HG02759 (cell line): Measurements from ENCODE around the gene UNC5CL.
A peak's percentile ranks its signal among the peaks of the same experiment; 100 is the strongest.

Experiments
- ATAC-seq: cut with Tn5 transposase; IDR thresholded peaks from one replicate; pipeline ENCODE4 v1.9.1; 2021; ENCODE audit warnings: mild to moderate bottlenecking, moderate library complexity; ENCODE audit not compliant: unreplicated experiment

Gene UNC5CL

GRCh38 chr6:41039060-41039998 is at the start of gene UNC5CL:
Gene UNC5CL (minus strand): TSS chr6:41039221. CDS start chr6:41035074, 4,147 bp downstream.
- ATAC-seq = no peak

DNA sequence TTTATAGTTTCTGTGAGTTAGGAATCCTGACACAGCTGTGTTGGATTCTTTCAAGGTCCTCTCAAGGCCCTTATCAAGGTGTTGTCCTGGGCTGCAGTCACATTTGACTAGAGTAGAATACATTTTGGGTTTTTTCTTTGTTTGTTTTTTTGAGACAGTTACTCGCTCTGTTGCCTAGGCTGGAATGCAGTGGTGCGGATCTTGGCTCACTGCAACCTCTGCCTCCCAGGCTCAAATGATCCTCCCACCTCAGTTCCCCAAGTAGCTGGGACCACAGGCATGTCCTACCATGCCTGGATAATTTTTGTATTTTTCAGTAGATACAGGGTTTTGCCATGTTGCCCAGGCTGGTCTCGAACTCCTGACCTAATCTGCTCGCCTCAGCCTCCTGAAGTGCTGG is 49.4 kb upstream of the UNC5CL start:
- ATAC-seq = no peak

GRCh38 chr6:41085182-41085581 is 46.2 kb upstream of the UNC5CL start:
- ATAC-seq = no peak

DNA sequence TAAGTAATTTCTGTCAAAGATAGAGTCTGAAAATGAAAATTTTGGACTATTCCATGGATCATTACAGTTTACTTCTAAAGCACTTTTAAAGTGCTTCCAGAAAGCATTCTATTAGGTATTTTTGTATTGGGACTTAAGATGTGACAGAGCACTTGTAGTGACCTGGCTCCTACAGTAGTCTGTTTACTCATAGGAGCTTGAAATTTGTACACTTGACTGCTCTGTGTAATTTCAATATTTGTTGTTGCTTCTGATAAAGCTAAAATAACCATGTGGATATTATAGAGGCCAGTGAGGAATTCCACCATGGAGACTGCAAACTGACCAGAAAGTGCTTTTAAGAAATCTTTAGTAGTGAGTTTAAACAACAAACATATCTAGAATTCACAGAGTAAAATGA is 44.1 kb upstream of the UNC5CL start:
- ATAC-seq = no peak

- ATAC-seq = no peak
Measured at GRCh38 chr6:41080621-41081020, 41.6 kb upstream of the UNC5CL start.

- ATAC-seq = no peak
Measured at GRCh38 chr6:41079080-41079479, 40.1 kb upstream of the UNC5CL start.

DNA sequence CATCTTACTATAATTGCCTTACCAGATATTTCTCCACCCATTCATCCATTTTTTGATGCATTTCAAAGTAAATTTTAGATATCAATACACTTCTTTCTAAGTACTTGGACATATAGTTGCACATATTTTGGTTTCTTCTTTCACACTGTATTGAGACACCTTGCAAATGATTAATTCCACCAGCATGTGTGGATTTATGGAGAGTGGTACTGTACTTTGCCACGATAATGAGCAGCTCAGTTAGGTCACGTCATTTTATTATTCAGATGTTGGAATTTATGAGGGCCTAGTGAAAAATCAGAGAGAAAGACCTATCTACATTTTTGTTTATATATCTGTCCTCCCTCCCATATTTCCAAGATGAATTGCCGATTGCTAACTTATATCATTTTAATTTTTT is 39.1 kb upstream of the UNC5CL start:
- no peak for ATAC-seq

DNA sequence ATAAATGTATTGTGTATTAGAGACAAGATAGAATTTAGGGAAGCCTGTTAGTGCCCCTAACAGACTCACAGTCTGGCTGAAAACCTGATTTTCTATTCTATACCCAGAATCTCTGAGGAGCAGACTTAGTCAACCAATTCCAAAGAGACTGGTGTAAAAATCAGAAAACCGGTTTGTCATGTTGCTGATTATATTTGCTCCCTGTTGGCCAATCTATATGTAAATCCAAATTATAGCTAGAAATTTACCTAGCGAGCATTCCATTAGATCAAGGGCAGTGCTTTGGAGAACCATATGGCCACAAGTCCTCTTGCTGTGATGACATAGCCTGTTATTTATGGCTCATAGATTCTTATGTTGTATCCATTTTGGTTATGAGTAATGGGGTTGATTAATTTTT is 38.5 kb upstream of the UNC5CL start:
- ATAC-seq = no peak

- no peak for ATAC-seq
Measured at GRCh38 chr6:41075651-41076626, 36.9 kb upstream of the UNC5CL start.

- ATAC-seq = no peak
Measured at GRCh38 chr6:41074692-41075436, 35.8 kb upstream of the UNC5CL start.

DNA sequence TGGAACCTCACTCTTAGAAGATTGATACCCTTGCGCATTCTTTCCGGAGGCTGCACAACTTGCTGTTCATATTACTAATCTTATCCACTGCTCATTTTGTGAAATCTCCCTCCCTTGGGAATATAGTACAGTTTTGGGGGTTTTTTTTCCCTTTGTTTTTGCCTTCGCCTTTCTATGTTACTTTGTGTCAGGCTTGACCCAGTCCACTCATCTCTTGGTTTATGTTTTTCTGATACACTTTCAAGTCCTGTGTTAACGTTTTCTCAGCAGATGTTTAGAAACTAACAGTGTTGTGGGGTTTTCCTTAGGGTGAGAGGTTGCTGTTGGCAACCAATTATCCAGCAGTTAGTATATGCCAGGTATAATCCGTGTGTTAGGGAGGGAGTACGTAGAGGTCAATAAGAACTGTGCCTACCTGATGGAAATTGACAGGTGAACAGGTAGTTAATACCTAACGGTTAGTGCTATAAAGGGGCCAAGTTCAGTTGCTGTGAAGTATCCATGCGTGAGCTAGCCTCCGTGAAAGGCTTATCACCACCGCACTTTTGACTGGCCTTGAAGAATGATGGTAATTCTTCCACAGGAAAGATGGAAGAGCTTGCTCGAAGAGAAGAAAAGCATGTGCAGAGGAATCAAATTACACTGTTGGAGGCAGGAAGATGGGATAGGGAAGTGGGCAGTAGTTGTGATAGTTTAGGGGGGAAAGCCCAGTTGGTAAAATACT is 35.1 kb upstream of the UNC5CL start:
- ATAC-seq = no peak

DNA sequence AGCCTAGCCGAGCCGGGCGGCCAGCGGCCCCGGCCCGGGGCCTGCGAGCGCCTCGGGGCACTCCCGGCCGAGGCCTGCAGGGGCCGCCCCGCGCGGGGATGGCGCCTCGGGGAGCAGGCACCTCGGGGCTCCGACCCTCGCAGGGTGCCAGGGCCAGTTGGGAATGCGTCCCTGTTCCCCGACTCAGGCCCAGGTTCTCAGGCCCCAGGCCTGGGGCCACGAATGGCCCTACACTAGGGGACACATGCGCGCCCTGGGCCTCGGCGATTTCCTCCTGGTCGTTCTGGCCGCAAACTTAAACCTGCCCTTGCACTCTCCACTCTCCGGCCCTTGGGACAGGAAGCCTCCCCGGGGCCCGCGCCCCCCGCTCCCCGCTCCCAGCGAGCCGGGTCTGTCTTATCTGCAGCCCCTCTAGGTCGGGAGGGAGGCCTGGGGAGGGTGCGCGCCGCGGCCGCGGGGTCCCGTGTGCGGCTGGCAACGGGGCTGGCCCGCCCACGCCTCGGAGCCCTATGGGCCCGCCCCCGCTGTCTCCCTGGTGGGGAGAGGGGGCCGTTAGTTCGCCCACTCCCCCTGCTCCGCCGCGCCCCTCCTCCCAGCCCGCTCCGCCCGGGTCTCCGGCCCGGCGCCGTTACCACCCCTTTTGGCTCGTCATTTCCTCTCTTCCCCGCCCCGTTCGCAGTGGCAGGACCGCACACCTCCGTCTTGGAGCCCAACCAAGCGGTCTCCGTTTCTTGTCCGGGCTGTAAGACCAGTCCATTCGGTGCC is 34.4 kb upstream of the UNC5CL start:
- peak; percentile 30 for ATAC-seq

DNA sequence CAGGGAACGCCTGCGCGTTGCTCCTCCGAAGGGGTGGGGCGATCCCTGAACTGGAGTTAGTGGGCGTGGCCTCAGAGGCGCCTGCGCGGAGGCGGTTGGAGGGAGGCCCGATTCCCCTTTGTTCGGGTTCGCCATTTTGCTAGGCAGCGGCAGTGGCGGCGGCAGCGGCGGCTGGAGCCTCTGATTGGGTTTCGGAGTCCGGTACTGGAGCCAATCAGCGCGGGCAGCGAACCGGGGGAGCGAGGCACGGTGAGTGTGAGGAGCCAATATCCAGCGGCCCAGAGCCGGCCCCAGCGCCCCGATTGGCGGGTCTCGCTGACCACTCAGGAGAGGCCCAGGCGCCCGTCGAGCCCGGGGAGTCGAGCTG is 33.8 kb upstream of the UNC5CL start, which contains the start of gene NFYA:
NFYA (plus strand) TSS at position 139 of the 367 bp plus-strand sequence. CDS start 6,116 bp downstream, outside the sequence.
- peak; percentile 63 for ATAC-seq

GRCh38 chr6:41071923-41072835 is 33.2 kb upstream of the UNC5CL start, which contains the start of gene OARD1:
Gene OARD1 (minus strand): TSS chr6:41072356. CDS start chr6:41071634, 722 bp downstream.
- ATAC-seq = peak; percentile 70

- no peak for ATAC-seq
Measured at GRCh38 chr6:41071501-41071922, 32.5 kb upstream of the UNC5CL start.

DNA sequence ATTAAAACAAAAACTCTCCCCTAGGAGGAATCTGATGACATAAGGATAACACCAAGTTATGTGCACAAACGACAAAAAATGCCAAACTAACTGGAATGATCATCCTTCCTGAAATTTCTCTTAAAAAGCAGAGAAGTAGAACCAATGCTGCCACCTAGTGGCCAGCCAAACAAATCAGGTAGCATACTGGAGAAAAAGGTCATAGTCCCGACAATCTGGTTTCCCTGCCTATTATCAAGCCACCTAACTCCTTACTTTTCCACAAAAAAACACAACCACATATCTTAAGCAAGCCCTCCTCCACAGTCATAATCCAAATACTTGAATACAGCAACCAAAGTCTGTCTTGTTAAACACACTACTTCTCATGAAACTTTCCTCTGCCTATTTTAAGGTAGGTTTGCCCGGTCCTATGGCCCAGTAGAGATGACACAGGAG is 27.9 kb upstream of the UNC5CL start:
- ATAC-seq = no peak

DNA sequence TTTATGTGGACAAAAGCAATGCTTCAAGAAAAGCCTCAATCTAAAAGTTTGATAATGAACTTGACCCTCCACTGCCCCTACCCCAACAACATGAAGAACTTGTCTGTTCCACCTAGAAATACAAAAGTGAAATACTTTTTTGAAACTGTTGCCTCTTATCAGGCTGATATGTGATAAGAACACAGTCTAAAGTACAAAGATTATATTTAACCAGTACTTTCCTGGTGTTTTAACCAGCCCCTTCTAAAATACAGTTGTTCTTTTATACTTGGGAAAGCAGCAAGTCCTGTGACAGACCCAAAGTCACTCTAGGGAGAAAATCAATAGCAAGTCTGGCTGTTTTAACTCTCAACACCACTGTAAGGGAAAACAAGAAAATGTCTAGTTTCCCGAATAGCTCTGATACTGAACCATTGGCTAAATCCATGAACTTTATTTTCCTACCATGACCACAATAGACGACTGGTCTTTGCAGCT is 26.6 kb upstream of the UNC5CL start:
- ATAC-seq = no peak

DNA sequence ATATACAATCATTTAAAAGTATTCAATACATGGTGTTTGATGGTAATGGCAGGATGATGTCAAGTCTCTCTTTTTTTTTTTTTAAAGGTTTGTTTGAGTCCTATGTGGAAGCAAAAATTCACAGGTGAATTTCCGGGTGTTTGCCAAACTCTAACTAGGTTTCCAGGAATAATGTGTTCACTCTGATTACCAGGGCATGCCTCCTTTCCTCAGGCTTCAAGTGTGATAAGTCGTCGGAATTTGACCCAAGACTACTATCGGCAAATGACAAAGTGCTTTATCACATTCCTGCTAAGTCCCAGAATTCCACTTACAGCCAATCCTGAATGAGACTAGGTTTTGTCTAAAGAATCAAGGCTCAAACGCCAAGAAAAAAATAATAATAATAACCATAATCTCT is 25.8 kb upstream of the UNC5CL start:
- no peak for ATAC-seq
